ENCODE measurements around the gene ZNF609.
"Not testable (repeated sequence)": the region's sequence is repeated elsewhere in the genome, so short reads cannot be mapped to it uniquely, and the experiment has no call there.

ZNF609 gene

GRCh38 chr15:64478863-64479262 lies 18.5 kb downstream of the ZNF609 start:
- Histone ChIP-seq H3K4me3 (ENCODE audit: low read length) (no peak overlapping the region), H3K9ac (ENCODE audit: low read length) (peak overlapping the region; percentile 30), H3K9me3 (ENCODE audit: control insufficient read depth, low read length) (no peaks in the 10 kb centered on the region), H3K36me3 (ENCODE audit: control insufficient read depth, insufficient read depth, low read length, severe bottlenecking) (peaks cover 6% of the 10 kb centered on the region), H3K27me3 (replicated peaks; ENCODE audit: control insufficient read depth, insufficient read depth, low read length) (no peaks in the 10 kb centered on the region), H3K4me1 (ENCODE audit: control insufficient read depth, insufficient read depth, low read length) (peaks cover 11% of the 10 kb centered on the region)
- peak; percentile 45 for DNase-seq (ENCODE audit: low read depth)

DNA sequence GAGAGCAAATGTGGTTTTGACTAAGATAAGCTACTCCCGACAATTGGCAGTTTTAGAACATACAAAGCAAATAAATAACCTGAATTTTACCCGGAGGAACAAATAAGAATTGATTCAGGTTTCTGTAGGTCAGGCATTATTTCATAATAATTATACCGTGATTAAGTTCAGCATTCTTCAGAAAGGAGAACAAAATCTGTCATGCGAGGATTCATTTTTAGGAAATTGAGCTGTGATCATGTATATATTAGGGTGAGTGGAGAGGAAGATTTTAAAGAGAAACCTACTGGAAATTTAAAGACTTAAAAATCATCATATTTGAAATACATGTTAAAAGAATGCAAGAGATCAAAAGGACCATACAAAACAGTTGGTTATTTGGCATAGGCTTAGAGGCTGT lies 20.5 kb downstream of the ZNF609 start:
- Histone ChIP-seq H3K9ac (ENCODE audit: low read length) (no peak overlapping the region), H3K4me1 (ENCODE audit: control insufficient read depth, insufficient read depth, low read length) (peaks cover 11% of the 10 kb centered on the region), H3K27me3 (replicated peaks; ENCODE audit: control insufficient read depth, insufficient read depth, low read length) (no peaks in the 10 kb centered on the region), H3K4me3 (ENCODE audit: low read length) (no peak overlapping the region), H3K9me3 (ENCODE audit: control insufficient read depth, low read length) (no peaks in the 10 kb centered on the region), H3K36me3 (ENCODE audit: control insufficient read depth, insufficient read depth, low read length, severe bottlenecking) (peaks cover 7% of the 10 kb centered on the region)
- no peak for DNase-seq (ENCODE audit: low read depth)

DNA sequence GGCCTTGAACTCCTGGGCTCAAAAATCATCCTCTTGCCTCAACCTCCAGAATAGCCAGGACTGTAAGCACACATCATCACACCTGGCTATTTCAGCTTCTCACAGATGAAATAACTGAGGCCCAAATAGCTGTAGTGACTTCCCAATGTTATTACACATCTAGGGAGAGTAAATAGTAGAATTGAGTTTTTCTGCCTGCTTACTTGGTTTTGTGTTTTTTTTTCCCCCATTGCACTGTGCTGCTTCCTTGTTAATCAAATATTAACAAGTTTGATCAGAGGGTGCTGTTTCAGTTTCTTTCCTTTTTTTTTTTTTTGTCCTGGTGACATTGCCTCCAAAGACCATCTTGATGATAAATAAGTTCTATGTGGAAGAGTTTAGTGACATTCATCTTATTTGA lies 23.4 kb downstream of the ZNF609 start:
- H3K4me3 ChIP-seq (ENCODE audit: low read length), result no peak overlapping the region
- H3K9ac ChIP-seq (ENCODE audit: low read length), result no peak overlapping the region
- H3K9me3 ChIP-seq (ENCODE audit: control insufficient read depth, low read length), result no peaks in the 10 kb centered on the region
- H3K27me3 ChIP-seq (replicated peaks; ENCODE audit: control insufficient read depth, insufficient read depth, low read length), result no peaks in the 10 kb centered on the region
- no peak for DNase-seq (ENCODE audit: low read depth)
- H3K36me3 ChIP-seq (ENCODE audit: control insufficient read depth, insufficient read depth, low read length, severe bottlenecking), result peaks cover 7% of the 10 kb centered on the region
- peaks cover 3% of the 10 kb centered on the region for H3K4me1 ChIP-seq (ENCODE audit: control insufficient read depth, insufficient read depth, low read length)

DNA sequence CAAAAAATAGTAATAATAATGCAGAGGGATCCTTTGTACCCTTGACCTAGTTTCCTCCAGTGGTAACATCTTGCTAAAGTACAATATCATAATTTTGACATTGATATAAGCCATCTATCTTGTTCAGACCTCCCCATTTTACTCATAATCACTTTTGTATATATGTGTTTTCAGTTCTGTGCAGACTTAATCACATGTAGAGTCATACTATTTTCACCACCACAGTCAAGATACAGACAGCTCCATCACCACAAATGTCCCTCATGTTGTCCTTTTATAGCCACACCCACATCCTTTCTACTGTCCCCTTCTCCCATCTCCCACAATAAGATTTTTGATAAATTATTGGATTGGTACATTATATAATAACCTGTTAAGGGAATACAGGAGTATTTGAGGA lies 25.4 kb downstream of the ZNF609 start:
- DNase-seq (ENCODE audit: low read depth), result no peak
- Histone ChIP-seq H3K9ac (ENCODE audit: low read length) (no peak overlapping the region), H3K36me3 (ENCODE audit: control insufficient read depth, insufficient read depth, low read length, severe bottlenecking) (peaks cover 7% of the 10 kb centered on the region), H3K4me1 (ENCODE audit: control insufficient read depth, insufficient read depth, low read length) (peaks cover 5% of the 10 kb centered on the region), H3K27me3 (replicated peaks; ENCODE audit: control insufficient read depth, insufficient read depth, low read length) (no peaks in the 10 kb centered on the region), H3K4me3 (ENCODE audit: low read length) (no peak overlapping the region), H3K9me3 (ENCODE audit: control insufficient read depth, low read length) (no peaks in the 10 kb centered on the region)

DNA sequence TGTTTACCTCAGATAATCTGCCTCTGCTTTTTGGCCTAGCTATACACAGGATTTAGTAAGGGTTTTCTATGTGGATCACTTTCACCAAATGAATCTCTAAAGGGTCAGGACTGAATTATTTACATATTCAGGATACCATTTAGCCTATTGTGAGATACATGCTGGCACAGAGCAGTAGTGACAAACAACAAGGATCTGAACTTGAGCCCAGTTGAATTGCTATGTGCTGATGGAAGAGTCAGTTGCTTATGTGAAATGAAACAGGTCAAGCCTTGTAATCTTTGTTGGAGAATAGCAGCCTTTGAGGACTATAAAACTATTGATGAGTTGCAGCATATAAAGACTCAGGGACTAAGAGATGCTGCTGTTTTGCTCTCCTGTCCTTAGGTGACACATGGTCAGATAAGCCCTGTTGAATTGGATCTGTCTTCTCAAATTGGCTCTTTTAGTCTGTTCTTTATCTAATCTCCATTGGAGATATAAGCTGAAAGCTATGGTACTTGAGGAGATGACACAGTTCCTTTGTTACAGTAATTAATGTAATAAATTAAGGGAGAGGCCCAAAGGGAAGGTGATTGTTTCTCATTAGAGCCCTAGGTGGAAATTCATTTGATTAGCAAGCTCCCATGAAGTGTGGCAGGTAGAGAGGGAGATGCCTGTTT lies 30.4 kb downstream of the ZNF609 start:
- Histone ChIP-seq H3K9me3 (ENCODE audit: control insufficient read depth, low read length) (no peaks in the 10 kb centered on the region), H3K36me3 (ENCODE audit: control insufficient read depth, insufficient read depth, low read length, severe bottlenecking) (no peaks in the 10 kb centered on the region), H3K4me1 (ENCODE audit: control insufficient read depth, insufficient read depth, low read length) (peaks cover 8% of the 10 kb centered on the region), H3K4me3 (ENCODE audit: low read length) (no peak overlapping the region), H3K9ac (ENCODE audit: low read length) (no peak overlapping the region), H3K27me3 (replicated peaks; ENCODE audit: control insufficient read depth, insufficient read depth, low read length) (no peaks in the 10 kb centered on the region)
- peak; percentile 40 for DNase-seq (ENCODE audit: low read depth)

DNA sequence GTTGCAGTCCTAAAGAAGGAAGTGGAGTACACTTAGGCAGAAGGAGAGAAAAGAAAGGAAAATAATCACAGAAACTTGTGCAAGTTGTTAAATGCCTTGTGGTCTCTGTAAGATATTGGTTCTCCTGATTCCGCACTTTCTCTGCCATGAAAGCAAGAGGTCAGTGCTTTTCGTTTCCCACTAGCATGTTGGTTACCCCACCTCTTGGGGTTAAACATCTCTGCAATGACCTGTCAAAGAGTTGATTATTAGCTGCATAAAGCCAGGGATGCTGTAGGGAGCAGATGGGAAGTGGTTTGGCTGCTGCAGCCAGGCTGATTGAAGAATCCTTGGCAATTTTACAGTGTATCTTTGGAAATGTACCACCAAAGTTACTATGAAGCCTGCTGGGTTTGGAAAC lies 33.3 kb downstream of the ZNF609 start:
- DNase-seq (ENCODE audit: low read depth), result no peak
- H3K9me3 ChIP-seq (ENCODE audit: control insufficient read depth, low read length), result no peaks in the 10 kb centered on the region
- H3K4me3 ChIP-seq (ENCODE audit: low read length), result no peak overlapping the region
- no peak overlapping the region for H3K9ac ChIP-seq (ENCODE audit: low read length)
- H3K27me3 ChIP-seq (replicated peaks; ENCODE audit: control insufficient read depth, insufficient read depth, low read length), result no peaks in the 10 kb centered on the region
- no peaks in the 10 kb centered on the region for H3K36me3 ChIP-seq (ENCODE audit: control insufficient read depth, insufficient read depth, low read length, severe bottlenecking)
- H3K4me1 ChIP-seq (ENCODE audit: control insufficient read depth, insufficient read depth, low read length), result peaks cover 8% of the 10 kb centered on the region

DNA sequence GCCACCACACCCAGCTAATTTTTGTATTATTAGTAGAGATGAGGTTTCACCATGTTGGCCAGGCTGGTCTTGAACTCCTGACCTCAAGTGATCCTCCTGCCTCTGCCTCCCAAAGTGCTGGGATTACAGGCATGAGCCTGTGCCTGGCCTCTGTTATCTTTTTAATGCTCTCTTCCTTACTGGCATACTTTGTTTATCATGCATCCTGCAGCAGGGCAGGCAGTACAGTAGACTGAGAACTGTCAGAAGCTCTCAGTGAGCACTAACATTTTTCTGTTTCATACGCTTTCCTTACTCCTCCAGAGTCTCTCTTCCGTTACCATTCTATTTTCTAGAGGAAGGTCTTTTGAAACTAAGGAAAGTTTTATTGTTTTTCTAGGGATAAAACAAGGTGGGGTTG lies 35.6 kb downstream of the ZNF609 start:
- not testable (repeated sequence) for H3K4me1 ChIP-seq (ENCODE audit: control insufficient read depth, insufficient read depth, low read length); H3K9me3 ChIP-seq (ENCODE audit: control insufficient read depth, low read length); DNase-seq (ENCODE audit: low read depth); H3K9ac ChIP-seq (ENCODE audit: low read length); H3K4me3 ChIP-seq (ENCODE audit: low read length); H3K27me3 ChIP-seq (replicated peaks; ENCODE audit: control insufficient read depth, insufficient read depth, low read length)
- H3K36me3 ChIP-seq (ENCODE audit: control insufficient read depth, insufficient read depth, low read length, severe bottlenecking), result peaks cover 17% of the 10 kb centered on the region

DNA sequence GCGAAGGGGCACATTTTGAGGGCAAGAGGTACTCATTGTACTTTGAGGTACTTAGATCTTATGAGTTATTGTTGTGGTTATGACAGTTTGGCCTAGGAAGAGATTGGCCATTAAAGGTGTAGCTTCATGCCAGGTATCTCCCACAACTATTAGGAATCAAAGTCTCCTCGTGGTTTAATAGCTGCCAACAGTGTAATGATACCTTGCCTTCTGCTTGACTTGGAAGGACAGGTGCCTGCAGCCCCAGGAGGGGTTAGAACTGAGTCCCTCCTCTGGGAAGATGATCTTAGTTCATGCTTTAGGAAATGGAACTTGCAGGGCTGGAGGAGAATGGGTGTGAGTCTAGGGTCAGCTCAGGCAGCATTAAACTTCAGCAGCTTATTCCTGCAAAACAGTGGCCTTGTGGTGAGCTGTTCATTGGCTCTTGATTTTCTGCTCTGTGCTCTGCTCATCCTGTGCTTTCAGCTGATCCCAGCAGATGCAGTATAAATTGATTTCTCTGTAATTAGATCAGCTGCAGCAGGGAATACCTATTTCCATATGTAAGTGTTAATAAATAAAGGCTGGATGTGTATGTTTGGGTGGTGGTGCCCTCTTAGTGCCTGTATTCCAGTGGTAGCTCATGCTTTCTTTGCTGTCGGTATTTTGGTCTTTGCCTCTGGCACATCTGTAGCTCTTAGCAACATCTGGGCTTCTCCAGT lies 40.5 kb downstream of the ZNF609 start:
- peaks cover 13% of the 10 kb centered on the region for H3K4me1 ChIP-seq (ENCODE audit: control insufficient read depth, insufficient read depth, low read length)
- H3K36me3 ChIP-seq (ENCODE audit: control insufficient read depth, insufficient read depth, low read length, severe bottlenecking), result peaks cover 35% of the 10 kb centered on the region
- H3K9me3 ChIP-seq (ENCODE audit: control insufficient read depth, low read length), result no peaks in the 10 kb centered on the region
- no peak for DNase-seq (ENCODE audit: low read depth)
- no peaks in the 10 kb centered on the region for H3K27me3 ChIP-seq (replicated peaks; ENCODE audit: control insufficient read depth, insufficient read depth, low read length)
- H3K4me3 ChIP-seq (ENCODE audit: low read length), result no peak overlapping the region
- no peak overlapping the region for H3K9ac ChIP-seq (ENCODE audit: low read length)

- H3K9me3 ChIP-seq (ENCODE audit: control insufficient read depth, low read length), result no peaks in the 10 kb centered on the region
- H3K27me3 ChIP-seq (replicated peaks; ENCODE audit: control insufficient read depth, insufficient read depth, low read length), result no peaks in the 10 kb centered on the region
- peaks cover 35% of the 10 kb centered on the region for H3K36me3 ChIP-seq (ENCODE audit: control insufficient read depth, insufficient read depth, low read length, severe bottlenecking)
- DNase-seq (ENCODE audit: low read depth), result no peak
- H3K4me1 ChIP-seq (ENCODE audit: control insufficient read depth, insufficient read depth, low read length), result peaks cover 13% of the 10 kb centered on the region
- H3K9ac ChIP-seq (ENCODE audit: low read length), result no peak overlapping the region
- H3K4me3 ChIP-seq (ENCODE audit: low read length), result no peak overlapping the region
Measured at GRCh38 chr15:64501396-64501715, 41.0 kb downstream of the ZNF609 start.

DNA sequence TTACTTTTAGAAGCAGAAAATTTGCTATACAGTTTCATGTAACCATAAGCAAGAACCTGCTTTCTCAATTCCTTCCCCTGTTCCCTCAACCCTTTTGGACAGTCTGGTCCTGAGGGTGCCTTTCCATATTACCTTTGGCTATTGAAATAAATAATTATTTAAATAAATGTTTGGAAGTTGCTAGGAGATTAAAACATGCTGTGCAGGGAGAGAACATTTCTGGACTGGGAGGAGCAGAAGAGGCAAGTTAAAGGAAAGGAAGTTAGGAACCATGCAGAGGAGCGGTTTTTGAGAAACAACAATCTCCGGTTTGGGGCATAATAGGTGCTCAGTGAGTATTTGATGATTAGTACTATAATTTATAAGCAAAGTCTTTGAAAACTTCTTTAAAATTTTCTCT lies 41.8 kb downstream of the ZNF609 start:
- DNase-seq (ENCODE audit: low read depth), result no peak
- H3K36me3 ChIP-seq (ENCODE audit: control insufficient read depth, insufficient read depth, low read length, severe bottlenecking), result peaks cover 35% of the 10 kb centered on the region

DNA sequence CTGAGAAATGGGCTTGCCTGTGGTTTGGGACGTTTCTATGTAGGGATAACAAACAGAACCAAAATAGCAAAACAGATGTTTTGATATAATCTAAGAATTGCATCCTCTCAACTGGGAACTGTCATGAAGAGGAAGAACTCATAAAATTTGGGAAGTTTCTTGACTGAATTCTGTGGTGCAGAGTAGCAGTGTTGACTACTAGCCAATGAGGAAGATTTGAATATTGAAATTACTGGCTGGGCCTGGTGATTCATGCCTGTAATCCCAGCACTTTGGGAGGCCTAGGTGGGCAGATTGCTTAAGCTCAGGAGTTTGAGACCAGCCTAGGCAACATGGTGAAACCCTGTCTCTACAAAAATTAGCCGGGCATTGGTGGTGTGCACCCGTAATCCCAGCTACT lies 42.2 kb downstream of the ZNF609 start:
- Histone ChIP-seq H3K4me3 (ENCODE audit: low read length) (no peak overlapping the region), H3K36me3 (ENCODE audit: control insufficient read depth, insufficient read depth, low read length, severe bottlenecking) (peaks cover 35% of the 10 kb centered on the region), H3K27me3 (replicated peaks; ENCODE audit: control insufficient read depth, insufficient read depth, low read length) (no peaks in the 10 kb centered on the region), H3K9me3 (ENCODE audit: control insufficient read depth, low read length) (no peaks in the 10 kb centered on the region), H3K4me1 (ENCODE audit: control insufficient read depth, insufficient read depth, low read length) (peaks cover 22% of the 10 kb centered on the region), H3K9ac (ENCODE audit: low read length) (no peak overlapping the region)
- no peak for DNase-seq (ENCODE audit: low read depth)

More for the DNA sequence above, 41.8 kb downstream of the ZNF609 start:
- H3K9me3 ChIP-seq (ENCODE audit: control insufficient read depth, low read length), result no peaks in the 10 kb centered on the region
- no peak overlapping the region for H3K4me3 ChIP-seq (ENCODE audit: low read length)
- peaks cover 19% of the 10 kb centered on the region for H3K4me1 ChIP-seq (ENCODE audit: control insufficient read depth, insufficient read depth, low read length)
- no peaks in the 10 kb centered on the region for H3K27me3 ChIP-seq (replicated peaks; ENCODE audit: control insufficient read depth, insufficient read depth, low read length)
- H3K9ac ChIP-seq (ENCODE audit: low read length), result no peak overlapping the region

GRCh38 chr15:64503197-64503596 lies 42.8 kb downstream of the ZNF609 start:
- Histone ChIP-seq H3K9me3 (ENCODE audit: control insufficient read depth, low read length) (no peaks in the 10 kb centered on the region), H3K27me3 (replicated peaks; ENCODE audit: control insufficient read depth, insufficient read depth, low read length) (no peaks in the 10 kb centered on the region), H3K36me3 (ENCODE audit: control insufficient read depth, insufficient read depth, low read length, severe bottlenecking) (peaks cover 35% of the 10 kb centered on the region), H3K4me1 (ENCODE audit: control insufficient read depth, insufficient read depth, low read length) (peaks cover 29% of the 10 kb centered on the region), H3K4me3 (ENCODE audit: low read length) (no peak overlapping the region), H3K9ac (ENCODE audit: low read length) (no peak overlapping the region)
- DNase-seq (ENCODE audit: low read depth), result peak; percentile 24
